ENCODE measurements around the gene ABCB4. TPM values are rescaled to one million over a fixed set of nuclear protein-coding genes. Genes with fewer than 3 reads are reported as not detected.

Gene ABCB4
- total RNA-seq, 1 experiment from 2014 or later = 0.20 TPM

DNA sequence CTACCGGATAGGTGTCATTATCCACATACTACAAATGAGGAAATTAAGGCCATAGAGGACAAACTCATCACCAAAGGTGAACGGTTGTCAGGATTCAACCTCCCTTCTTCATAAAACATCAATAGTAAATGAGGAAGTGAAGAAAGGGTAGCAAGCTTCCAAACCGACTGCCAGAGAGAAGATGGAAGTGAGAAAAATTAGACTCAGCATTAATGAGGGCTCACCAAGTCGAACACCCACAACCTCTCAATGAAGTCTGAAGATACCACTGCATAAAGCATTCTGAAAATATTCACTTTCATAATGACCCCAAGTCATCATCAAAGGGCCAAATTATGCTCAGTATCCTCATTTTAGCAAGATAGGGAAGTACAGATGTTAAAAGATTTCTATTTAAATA lies 29.6 kb downstream of the ABCB4 start:
- no peaks in the 10 kb centered on the region for H3K9me3 ChIP-seq (ENCODE audit: control insufficient read depth, low read depth, low read length)
- no peak overlapping the region for H3K18ac ChIP-seq (ENCODE audit: insufficient read length, low read depth, low read length)
- no peaks in the 10 kb centered on the region for H3K27me3 Mint-ChIP-seq (ENCODE audit: low read depth)
- no peak overlapping the region for H3T11ph ChIP-seq (ENCODE audit: low read length)
- no peaks in the 10 kb centered on the region for H3K23me2 ChIP-seq (ENCODE audit: insufficient read length, low read depth, low read length, poor library complexity, severe bottlenecking)
- H3K27ac Mint-ChIP-seq = no peak overlapping the region
- no peak overlapping the region for H2BK20ac ChIP-seq (ENCODE audit: low read depth, low read length, poor library complexity, severe bottlenecking)
- no peak overlapping the region for H3K4me2 ChIP-seq (ENCODE audit: insufficient read depth, insufficient read length, low read length)
- no peaks in the 10 kb centered on the region for H3K27me3 ChIP-seq (ENCODE audit: insufficient read depth, low read length)
- H2AFZ ChIP-seq (ENCODE audit: low read length) = no peak overlapping the region
- H2BK12ac ChIP-seq (ENCODE audit: insufficient read length, low read depth, low read length) = no peak overlapping the region
- no peaks in the 10 kb centered on the region for H3K79me2 ChIP-seq (ENCODE audit: insufficient read depth, low read length)
- H3K4me1 ChIP-seq (ENCODE audit: insufficient read depth, low read length) = no peaks in the 10 kb centered on the region
- H3K36me3 Mint-ChIP-seq (ENCODE audit: insufficient read depth in 1 of 3, low read depth in 3 of 3) = no peaks in the 10 kb centered on the region
- H4K5ac ChIP-seq (ENCODE audit: insufficient read length, low read depth, low read length) = no peak overlapping the region
- H3K56ac ChIP-seq (ENCODE audit: insufficient read length, low read depth, low read length) = no peak overlapping the region
- H2BK5ac ChIP-seq (ENCODE audit: insufficient read length, low read length) = no peak overlapping the region
- no peak overlapping the region for H3K4me3 Mint-ChIP-seq
- H3K14ac ChIP-seq (ENCODE audit: insufficient read depth, low read length) = no peak overlapping the region
- no peak overlapping the region for H2AK5ac ChIP-seq (ENCODE audit: insufficient read length, low read length)
- H3K23ac ChIP-seq (ENCODE audit: insufficient read length, low read depth, low read length) = no peak overlapping the region
- no peaks in the 10 kb centered on the region for H4K20me1 ChIP-seq (ENCODE audit: control insufficient read depth, insufficient read depth, insufficient read length)
- TF ChIP-seq, protein P1, sequence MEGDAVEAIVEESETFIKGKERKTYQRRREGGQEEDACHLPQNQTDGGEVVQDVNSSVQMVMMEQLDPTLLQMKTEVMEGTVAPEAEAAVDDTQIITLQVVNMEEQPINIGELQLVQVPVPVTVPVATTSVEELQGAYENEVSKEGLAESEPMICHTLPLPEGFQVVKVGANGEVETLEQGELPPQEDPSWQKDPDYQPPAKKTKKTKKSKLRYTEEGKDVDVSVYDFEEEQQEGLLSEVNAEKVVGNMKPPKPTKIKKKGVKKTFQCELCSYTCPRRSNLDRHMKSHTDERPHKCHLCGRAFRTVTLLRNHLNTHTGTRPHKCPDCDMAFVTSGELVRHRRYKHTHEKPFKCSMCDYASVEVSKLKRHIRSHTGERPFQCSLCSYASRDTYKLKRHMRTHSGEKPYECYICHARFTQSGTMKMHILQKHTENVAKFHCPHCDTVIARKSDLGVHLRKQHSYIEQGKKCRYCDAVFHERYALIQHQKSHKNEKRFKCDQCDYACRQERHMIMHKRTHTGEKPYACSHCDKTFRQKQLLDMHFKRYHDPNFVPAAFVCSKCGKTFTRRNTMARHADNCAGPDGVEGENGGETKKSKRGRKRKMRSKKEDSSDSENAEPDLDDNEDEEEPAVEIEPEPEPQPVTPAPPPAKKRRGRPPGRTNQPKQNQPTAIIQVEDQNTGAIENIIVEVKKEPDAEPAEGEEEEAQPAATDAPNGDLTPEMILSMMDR (conservative IDR thresholded peaks at IDR 0.05) = no peak
- no peak overlapping the region for H4K8ac ChIP-seq (replicated peaks; ENCODE audit: insufficient read length, low read depth, low read length)
- H3K4ac ChIP-seq (ENCODE audit: low read depth, low read length) = no peak overlapping the region
- H3K9me3 Mint-ChIP-seq = no peaks in the 10 kb centered on the region
- H4K91ac ChIP-seq (ENCODE audit: insufficient read length, low read depth, low read length) = no peak overlapping the region
- WGBS (ENCODE audit: extremely low coverage, insufficient read length, low lambda C conversion rate) = no CpG with 5 or more reads among the region's 4 CpGs
- H2BK120ac ChIP-seq (ENCODE audit: low read depth, low read length, poor library complexity, severe bottlenecking) = no peak overlapping the region
- no peak overlapping the region for H3K27ac ChIP-seq (ENCODE audit: insufficient read length, low read depth, low read length)
- H3K79me1 ChIP-seq (ENCODE audit: insufficient read depth, low read depth, low read length, poor library complexity, severe bottlenecking) = no peaks in the 10 kb centered on the region
- no peak overlapping the region for H2BK15ac ChIP-seq (ENCODE audit: low read depth, low read length)
- DNase-seq = no peak
- H3K4me1 Mint-ChIP-seq = peaks cover 8 to 10% of the 10 kb centered on the region in 2 experiments
- no peak overlapping the region for H3K9ac ChIP-seq (ENCODE audit: extremely low read depth, insufficient read length, low read length)
